A549 treated with AZD2906 at 1 μM for 4 hours (cell line): ENCODE measurements around the gene ZNF577. TPM values are rescaled to one million over a fixed set of nuclear protein-coding genes. Genes with fewer than 3 reads are reported as not detected.

Experiments
- total RNA-seq: library from RNA; stranded (reverse); fragments of 200-300 nt; extraction: Qiagen RNA extraction; gene quantifications from 5 replicates; pipeline ENCODE4 v1.2.3, GENCODE V29; 2022

The ZNF577 gene
- total RNA-seq: 0.03 to 0.07 TPM in 2 of 5 replicates, not detected in the others

GRCh38 chr19:51887522-51888498 lies at the start of gene ZNF577:
Gene ZNF577, minus strand, starts transcription at chr19:51887951. Its CDS starts 7,569 bp downstream, at chr19:51880382.

GRCh38 chr19:51926784-51927741 lies 39.3 kb upstream of the ZNF577 start, which contains the start of gene ZNF613:
Gene ZNF613, plus strand, starts transcription at chr19:51927472. Its CDS starts 8,749 bp downstream, at chr19:51936221.

GRCh38 chr19:51904331-51905165 lies 16.8 kb upstream of the ZNF577 start, which contains the start of gene ZNF649:
Gene ZNF649, minus strand, starts transcription at chr19:51905017. Its CDS starts 4,910 bp downstream, at chr19:51900107.

Other genes with a start within 250 kb of the ZNF577 start
- 0.08 to 0.15 TPM (median 0.08 TPM) in 3 of 5 replicates, not detected in the others for gene SIGLEC14, start 241.1 kb downstream of the ZNF577 start, total RNA-seq
- gene SPACA6, start 194.6 kb downstream of the ZNF577 start, total RNA-seq: 11.6 to 14.2 TPM (median 12.3 TPM) in 5 replicates
- 0.03 TPM in 1 of 5 replicates, not detected in the others for gene HAS1, start 164.0 kb downstream of the ZNF577 start, total RNA-seq
- gene FPR1, start 136.1 kb downstream of the ZNF577 start, total RNA-seq: 0.09 to 0.19 TPM (median 0.15 TPM) in 5 replicates
- not detected in 5 replicates for gene FPR2, start 126.8 kb downstream of the ZNF577 start, total RNA-seq
- gene FPR3, start 92.8 kb downstream of the ZNF577 start, total RNA-seq: not detected in 5 replicates
- gene ZNF649, start 17.1 kb upstream of the ZNF577 start, total RNA-seq: 0.08 to 0.36 TPM (median 0.27 TPM) in 5 replicates
- gene ZNF613, start 39.5 kb upstream of the ZNF577 start, total RNA-seq: 0.82 to 1.7 TPM (median 0.93 TPM) in 5 replicates
- 3.4 to 5.1 TPM (median 3.5 TPM) in 5 replicates for gene ZNF350, start 98.9 kb upstream of the ZNF577 start, total RNA-seq
- gene ZNF615, start 120.3 kb upstream of the ZNF577 start, total RNA-seq: 3.1 to 4.8 TPM (median 4.0 TPM) in 5 replicates
- 2.5 to 3.5 TPM (median 2.9 TPM) in 5 replicates for gene ZNF614, start 140.4 kb upstream of the ZNF577 start, total RNA-seq
- 1.4 to 1.9 TPM (median 1.5 TPM) in 5 replicates for gene ZNF432, start 160.9 kb upstream of the ZNF577 start, total RNA-seq
- gene ZNF841, start 207.8 kb upstream of the ZNF577 start, total RNA-seq: 1.6 to 1.9 TPM (median 1.8 TPM) in 5 replicates